Activated T-cell treated with anti-CD3 and anti-CD28 coated beads, Interleukin-2, amount 50 U/mL, for 48 hours (primary cell): ENCODE measurements around the gene IGFBP2.

Source experiments
- DNase-seq, 2 experiments: peaks; one replicate each; pipeline ENCODE4 v3.0.0-alpha.2; 2020

The IGFBP2 gene

DNA sequence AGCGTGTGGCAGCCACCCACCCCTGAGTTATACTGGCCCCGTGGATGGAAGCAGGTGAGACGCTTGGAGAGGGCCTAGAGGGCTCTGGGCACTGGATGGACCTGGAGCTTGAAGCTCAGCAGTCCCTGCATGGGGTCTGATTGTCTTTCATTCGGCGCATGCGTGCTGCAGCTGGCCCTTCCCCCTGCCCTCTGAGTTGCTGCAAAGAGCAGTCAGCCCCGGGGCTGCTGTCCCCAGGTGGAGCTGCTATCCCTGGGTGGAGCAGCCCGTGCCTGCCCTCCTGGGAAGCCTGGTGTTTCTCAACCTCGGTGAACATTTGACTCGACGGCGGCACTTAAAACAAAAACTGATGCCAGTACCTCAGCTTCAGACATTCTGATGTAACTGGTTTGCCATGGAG lies 32.5 kb downstream of the IGFBP2 start:
- no peak for DNase-seq

DNA sequence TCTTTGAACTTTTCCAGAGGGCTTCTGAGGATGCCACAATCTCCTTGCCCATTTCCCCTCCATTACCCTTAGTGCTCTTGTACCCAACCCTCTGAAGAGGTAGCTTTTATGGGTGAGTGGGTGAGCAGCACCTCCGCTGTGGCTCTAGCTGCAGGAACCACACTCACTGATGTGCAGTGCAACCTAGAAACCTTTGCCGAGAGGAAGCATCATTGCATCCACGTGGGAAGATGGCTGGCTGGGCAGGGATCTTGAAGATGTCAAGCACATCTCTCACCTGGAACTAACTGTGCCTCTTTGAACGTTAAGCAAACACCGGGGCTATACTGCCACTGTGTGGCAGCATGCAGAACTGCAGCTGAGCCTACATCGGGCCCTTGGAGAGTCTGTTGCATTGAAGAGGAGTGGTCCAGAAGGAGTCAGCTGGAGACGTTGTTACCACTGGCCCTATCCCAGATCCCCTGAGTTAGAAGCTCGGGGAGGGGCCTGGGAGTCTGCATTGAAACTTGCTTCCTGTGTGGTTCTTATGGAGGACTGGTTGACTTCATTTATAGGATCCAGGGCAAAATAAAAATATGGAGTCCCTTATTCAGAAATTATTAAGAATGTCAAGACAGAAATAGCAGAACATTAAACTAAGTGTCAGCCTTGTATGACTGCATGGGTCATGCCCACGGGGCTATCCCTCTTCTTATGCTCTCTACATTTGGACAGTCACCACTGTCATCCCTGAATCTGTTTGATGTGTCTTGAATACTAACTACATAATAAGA lies 33.4 kb downstream of the IGFBP2 start:
- DNase-seq, result peak; percentile 82 to 84

GRCh38 chr2:216670266-216671080 lies 37.3 kb downstream of the IGFBP2 start:
- DNase-seq, result no peak

DNA sequence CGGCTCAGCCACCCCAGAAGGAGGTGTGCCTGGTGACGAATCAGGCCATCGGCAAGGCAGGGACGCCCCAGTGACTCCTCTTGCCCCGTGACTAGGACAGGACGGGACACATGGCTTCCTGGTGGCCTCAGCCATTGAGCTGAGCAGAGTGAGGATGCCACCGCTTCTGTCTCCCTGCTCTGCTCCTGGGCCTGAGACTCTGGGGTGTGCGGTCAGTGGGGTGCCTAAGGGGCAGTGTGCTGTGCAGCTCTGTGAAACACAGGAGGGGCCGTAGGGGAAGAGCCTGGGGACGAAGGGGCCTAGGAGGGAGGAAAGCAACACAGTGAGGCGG lies 37.8 kb downstream of the IGFBP2 start:
- DNase-seq, result no peak

DNA sequence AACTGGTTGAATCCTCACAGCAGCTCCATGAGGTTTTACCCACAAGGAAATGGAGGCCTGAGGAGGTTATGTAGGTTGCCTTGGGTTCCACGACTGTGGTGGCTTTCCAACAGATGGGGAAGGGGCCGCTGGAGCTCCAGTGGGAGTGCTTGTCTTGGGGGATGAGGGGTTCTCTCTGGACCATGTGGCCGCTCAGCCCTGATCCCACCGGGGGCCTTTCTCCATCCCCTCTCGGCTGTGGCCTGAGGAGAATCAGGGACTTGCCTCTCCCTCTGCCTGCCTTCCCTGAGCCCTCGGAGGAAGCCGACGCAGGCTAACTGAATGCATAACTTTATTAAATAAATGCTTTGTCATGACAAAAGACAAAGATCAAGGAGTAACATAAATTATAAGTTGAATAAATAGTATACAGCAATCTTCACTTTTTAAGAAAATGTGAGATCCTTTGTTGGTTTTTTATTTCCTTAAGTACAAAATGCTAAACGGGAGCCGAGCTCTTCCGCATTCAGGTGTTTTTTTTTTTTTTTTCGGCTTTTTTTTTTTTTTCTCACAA lies 38.6 kb downstream of the IGFBP2 start:
- DNase-seq, result no peak

- no peak for DNase-seq
These were observed 39.2 kb downstream of the IGFBP2 start for GRCh38 chr2:216672466-216672865.

DNA sequence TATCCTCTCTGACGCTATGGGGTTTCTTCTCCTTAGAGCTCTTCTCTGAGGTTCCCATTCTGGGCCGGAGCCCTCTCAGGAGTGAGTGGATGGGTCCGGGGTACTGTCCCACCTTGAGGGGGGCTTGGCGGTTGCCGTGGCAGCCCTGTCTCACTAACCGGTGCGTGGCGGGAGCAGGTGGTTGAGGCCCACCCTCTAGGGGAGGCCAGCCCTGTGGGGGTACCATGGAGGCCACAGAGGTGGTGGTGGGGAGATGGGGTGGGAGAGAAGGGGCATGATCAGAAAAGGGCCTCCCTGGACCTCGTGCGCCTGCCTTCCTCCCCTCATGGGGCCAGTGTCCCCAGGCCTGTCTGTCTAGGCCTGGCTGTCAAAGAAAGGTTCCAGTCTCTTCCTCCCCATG lies 39.8 kb downstream of the IGFBP2 start:
- DNase-seq, result no peak

GRCh38 chr2:216673609-216674008 lies 40.4 kb downstream of the IGFBP2 start:
- DNase-seq, result no peak

GRCh38 chr2:216674376-216674775 lies 41.2 kb downstream of the IGFBP2 start:
- DNase-seq, result no peak

GRCh38 chr2:216676630-216677029 lies 43.4 kb downstream of the IGFBP2 start:
- no peak for DNase-seq

DNA sequence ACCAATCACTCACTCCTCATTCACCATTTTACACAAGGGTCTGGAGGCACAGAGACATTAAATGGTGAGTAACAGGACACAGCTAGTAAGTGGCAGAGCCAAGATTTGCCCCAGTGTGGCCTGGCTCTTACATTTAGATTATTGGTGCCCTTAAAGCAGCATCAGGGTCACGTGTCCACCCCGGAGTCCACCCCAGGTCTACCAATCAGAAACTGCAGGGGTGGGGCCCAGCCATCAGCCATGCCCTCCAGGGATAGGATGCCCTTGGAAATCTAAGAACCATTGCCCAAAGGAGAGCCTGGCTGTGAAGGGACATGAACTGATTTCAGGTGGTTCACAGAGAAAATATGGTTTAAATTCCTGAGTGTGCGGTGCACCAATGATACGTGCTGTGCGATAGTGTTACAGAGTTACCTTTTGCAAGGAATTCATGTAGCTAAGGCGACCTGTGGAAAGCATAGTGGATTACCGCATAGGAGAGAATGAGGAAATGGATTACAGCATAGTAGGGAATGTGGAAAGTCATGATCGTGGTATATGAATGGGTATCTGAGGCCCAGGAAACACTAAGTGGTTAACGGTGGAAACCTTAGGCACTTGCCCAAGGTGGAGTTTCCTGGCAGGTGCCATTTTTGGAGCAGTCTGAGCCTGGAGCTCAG lies 44.3 kb downstream of the IGFBP2 start:
- no peak for DNase-seq

DNA sequence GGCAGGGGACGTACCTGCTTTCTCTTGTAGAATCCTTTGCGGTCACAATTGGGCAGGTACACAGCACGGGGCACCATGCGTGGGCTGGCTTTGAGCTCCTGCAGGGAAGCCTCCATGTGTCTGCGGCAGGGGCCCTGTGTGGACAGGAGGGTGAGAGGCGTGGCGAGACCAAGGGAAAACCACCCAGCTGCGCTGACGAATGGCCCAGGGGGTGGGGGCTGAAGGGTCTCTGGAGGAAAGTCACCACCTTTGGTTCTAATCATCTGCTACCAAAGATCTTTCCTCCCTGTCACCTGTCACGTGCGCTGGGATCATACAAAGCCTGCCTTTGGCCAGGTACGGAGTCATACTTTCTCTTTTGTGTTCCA lies 44.9 kb downstream of the IGFBP2 start:
- DNase-seq, result no peak

- no peak for DNase-seq
These were observed 45.8 kb downstream of the IGFBP2 start for GRCh38 chr2:216678813-216679657.

GRCh38 chr2:216679658-216680024 lies 46.4 kb downstream of the IGFBP2 start:
- DNase-seq, result no peak

GRCh38 chr2:216680951-216681629 lies 47.9 kb downstream of the IGFBP2 start:
- no peak for DNase-seq

- no peak for DNase-seq
These were observed 48.5 kb downstream of the IGFBP2 start for GRCh38 chr2:216681683-216682082.

GRCh38 chr2:216683846-216684245 lies 50.6 kb downstream of the IGFBP2 start:
- no peak for DNase-seq

DNA sequence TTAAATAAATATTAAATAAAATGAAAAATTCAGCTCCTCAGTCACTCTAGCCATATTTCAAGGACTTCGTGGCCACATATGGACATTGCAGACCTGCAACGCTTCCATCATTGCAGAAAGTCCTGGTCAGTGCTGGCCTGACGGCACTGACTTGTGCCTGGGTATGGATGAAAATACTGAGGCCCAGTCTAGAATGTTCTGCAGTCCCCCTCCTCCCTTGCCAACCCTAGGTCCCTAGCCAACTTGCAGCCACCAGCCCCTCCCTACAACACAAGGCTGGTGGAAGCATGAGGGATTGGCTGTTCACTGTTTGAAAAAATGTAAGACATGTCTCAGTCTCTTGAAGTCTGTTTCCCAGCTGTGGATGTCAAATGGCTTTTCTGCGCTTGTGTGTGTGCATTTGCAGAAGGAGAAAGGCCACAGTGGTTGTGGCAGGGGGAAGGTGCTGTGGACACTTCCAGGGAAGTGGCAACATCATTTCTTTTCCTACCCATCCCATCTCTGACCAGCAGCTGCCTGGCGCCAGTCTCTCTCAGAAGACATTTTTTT lies 52.2 kb downstream of the IGFBP2 start:
- no peak for DNase-seq

- DNase-seq, result no peak
These were observed 53.9 kb downstream of the IGFBP2 start for GRCh38 chr2:216687111-216687510.

DNA sequence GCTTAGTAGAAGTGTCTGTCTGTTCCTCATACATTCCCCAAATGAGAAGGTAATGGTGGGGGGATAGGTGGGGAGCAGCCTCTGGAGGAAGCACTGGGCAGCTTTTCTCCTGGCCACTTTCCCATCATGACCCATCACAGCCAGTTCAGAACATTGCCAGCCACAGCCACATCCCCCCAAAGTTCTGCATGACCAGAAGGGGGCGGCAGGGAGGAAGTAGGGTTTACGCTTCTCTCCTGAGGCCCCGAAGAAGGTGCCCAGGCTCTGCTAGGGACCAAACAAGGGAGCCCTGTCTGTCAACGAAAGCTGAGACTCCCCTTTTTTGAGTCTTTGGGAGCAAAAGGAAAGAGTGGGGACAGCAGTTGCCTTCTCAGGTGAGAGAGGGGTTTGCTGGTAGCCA lies 54.4 kb downstream of the IGFBP2 start:
- DNase-seq, result peak; percentile 56 to 64

DNA sequence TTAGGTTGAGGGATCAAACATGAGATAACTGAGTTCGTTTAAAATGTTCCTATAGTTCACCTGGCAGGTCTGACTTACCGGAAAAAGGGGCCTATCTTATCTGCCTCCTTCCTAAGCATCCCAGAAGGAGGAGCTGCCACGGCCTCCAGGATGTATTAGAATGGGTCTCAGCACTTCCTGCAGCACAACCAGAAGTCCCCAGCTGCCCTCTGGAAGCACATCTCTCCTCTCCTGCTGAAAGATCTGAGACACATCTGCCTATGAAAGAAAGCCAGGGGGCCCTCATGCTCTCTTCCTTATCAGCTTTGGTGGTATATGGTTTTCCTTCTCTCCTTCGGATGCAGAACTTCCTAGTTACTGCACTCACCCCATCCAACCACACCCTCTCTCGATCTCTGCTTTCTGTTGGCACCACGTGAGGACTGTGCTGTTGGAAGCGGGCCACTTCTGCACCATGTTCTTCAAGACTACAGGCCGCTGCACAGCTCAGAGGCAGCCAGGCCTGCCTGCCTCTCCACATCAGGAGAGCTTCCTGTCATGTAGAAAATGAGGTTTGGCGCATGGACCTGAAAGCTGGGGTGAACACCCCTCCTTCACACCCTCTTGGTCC lies 55.6 kb downstream of the IGFBP2 start:
- no peak for DNase-seq
